Measurements from ENCODE around the gene CDK14. TPM values are rescaled to one million over a fixed set of nuclear protein-coding genes. Genes with fewer than 3 reads are reported as not detected.

The CDK14 gene
- total RNA-seq, 1 donor from 2014 or later = 58.6 TPM

- no peak for DNase-seq
These were observed 409.7 kb downstream of the CDK14 start for GRCh38 chr7:91005841-91006240.

GRCh38 chr7:91007371-91007770, 411.2 kb downstream of the CDK14 start:
- intact Hi-C loops (cut with DNase I) = no loop called here
- DNase-seq (no peak), ATAC-seq (no peak)
- Histone ChIP-seq H3K4me1 (no peaks in the 10 kb centered on the region), H3K27ac (no peak overlapping the region), H3K27me3 (ENCODE audit: low read depth) (no peaks in the 10 kb centered on the region), H3K4me3 (no peak overlapping the region), H3K9me3 (no peaks in the 10 kb centered on the region), H3K36me3 (no peaks in the 10 kb centered on the region)
- TF ChIP-seq CTCF (IDR thresholded peaks at IDR 0.05) = no peak

More at GRCh38 chr7:91005841-91006240, 409.7 kb downstream of the CDK14 start:
- Histone ChIP-seq H3K4me1 (no peaks in the 10 kb centered on the region), H3K27me3 (ENCODE audit: low read depth) (no peaks in the 10 kb centered on the region), H3K4me3 (no peak overlapping the region), H3K36me3 (no peaks in the 10 kb centered on the region), H3K9me3 (no peaks in the 10 kb centered on the region), H3K27ac (no peak overlapping the region)
- ATAC-seq = no peak
- intact Hi-C loops (cut with DNase I) = no loop called here
- TF ChIP-seq CTCF (IDR thresholded peaks at IDR 0.05) = no peak

GRCh38 chr7:91013078-91013477, 417.0 kb downstream of the CDK14 start:
- DNase-seq = no peak
- no peak for TF ChIP-seq CTCF (IDR thresholded peaks at IDR 0.05)
- no peak overlapping the region for H3K27ac ChIP-seq
- no peaks in the 10 kb centered on the region for H3K27me3 ChIP-seq (ENCODE audit: low read depth)
- H3K4me1 ChIP-seq = no peaks in the 10 kb centered on the region
- intact Hi-C loops (cut with DNase I) = no loop called here
- no peaks in the 10 kb centered on the region for H3K36me3 ChIP-seq
- ATAC-seq = no peak
- no peaks in the 10 kb centered on the region for H3K9me3 ChIP-seq
- H3K4me3 ChIP-seq = no peak overlapping the region

- H3K27me3 ChIP-seq (ENCODE audit: low read depth) = no peaks in the 10 kb centered on the region
- H3K4me1 ChIP-seq = no peaks in the 10 kb centered on the region
- intact Hi-C loops (cut with DNase I) = no loop called here
- no peaks in the 10 kb centered on the region for H3K36me3 ChIP-seq
- no peak overlapping the region for H3K4me3 ChIP-seq
- no peaks in the 10 kb centered on the region for H3K9me3 ChIP-seq
- no peak overlapping the region for H3K27ac ChIP-seq
- no peak for TF ChIP-seq CTCF (IDR thresholded peaks at IDR 0.05)
- DNase-seq = no peak
- ATAC-seq = no peak
These were observed 423.7 kb downstream of the CDK14 start for GRCh38 chr7:91019686-91020385.

GRCh38 chr7:91020636-91021385, 424.7 kb downstream of the CDK14 start:
- Histone ChIP-seq H3K9me3 (no peaks in the 10 kb centered on the region), H3K4me3 (no peak overlapping the region), H3K4me1 (no peaks in the 10 kb centered on the region), H3K36me3 (no peaks in the 10 kb centered on the region), H3K27me3 (ENCODE audit: low read depth) (no peaks in the 10 kb centered on the region), H3K27ac (no peak overlapping the region)
- no peak for ATAC-seq
- no peak for TF ChIP-seq CTCF (IDR thresholded peaks at IDR 0.05)
- no peak for DNase-seq
- intact Hi-C loops (cut with DNase I) = no loop called here

Data from lower lobe of right lung (tissue), 2 donors.